ENCODE measurements around the gene FMNL2. TPM values are rescaled to one million over a fixed set of nuclear protein-coding genes. Genes with fewer than 3 reads are reported as not detected.
A peak's percentile ranks its signal among the peaks of the same experiment; 100 is the strongest.

FMNL2 gene
- total RNA-seq, 4 donors from 2014 or later: 25.2 to 35.0 (median 27.4) TPM

- Histone ChIP-seq H3K4me1 (peaks cover 0 to 10% (median 0%) of the 10 kb centered on the region in 3 donors), H3K9me3 (no peaks in the 10 kb centered on the region), H3K27ac (no peak overlapping the region), H3K4me3 (no peak overlapping the region), H3K27me3 (no peaks in the 10 kb centered on the region), H3K36me3 (peaks cover 0 to 23% of the 10 kb centered on the region in 2 donors)
- TF ChIP-seq, protein P1, sequence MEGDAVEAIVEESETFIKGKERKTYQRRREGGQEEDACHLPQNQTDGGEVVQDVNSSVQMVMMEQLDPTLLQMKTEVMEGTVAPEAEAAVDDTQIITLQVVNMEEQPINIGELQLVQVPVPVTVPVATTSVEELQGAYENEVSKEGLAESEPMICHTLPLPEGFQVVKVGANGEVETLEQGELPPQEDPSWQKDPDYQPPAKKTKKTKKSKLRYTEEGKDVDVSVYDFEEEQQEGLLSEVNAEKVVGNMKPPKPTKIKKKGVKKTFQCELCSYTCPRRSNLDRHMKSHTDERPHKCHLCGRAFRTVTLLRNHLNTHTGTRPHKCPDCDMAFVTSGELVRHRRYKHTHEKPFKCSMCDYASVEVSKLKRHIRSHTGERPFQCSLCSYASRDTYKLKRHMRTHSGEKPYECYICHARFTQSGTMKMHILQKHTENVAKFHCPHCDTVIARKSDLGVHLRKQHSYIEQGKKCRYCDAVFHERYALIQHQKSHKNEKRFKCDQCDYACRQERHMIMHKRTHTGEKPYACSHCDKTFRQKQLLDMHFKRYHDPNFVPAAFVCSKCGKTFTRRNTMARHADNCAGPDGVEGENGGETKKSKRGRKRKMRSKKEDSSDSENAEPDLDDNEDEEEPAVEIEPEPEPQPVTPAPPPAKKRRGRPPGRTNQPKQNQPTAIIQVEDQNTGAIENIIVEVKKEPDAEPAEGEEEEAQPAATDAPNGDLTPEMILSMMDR (IDR thresholded peaks at IDR 0.05): no peak
- TF ChIP-seq EP300 (IDR thresholded peaks at IDR 0.05) (no peak), POLR2AphosphoS5 (IDR thresholded peaks at IDR 0.05) (no peak), POLR2A (IDR thresholded peaks at IDR 0.05) (no peak)
- ATAC-seq: no peak
- 81 to 98% methylated on average over 4 of the region's 4 CpGs for WGBS, 2 donors (ENCODE audit: low coverage in 1 of 2)
Measured at GRCh38 chr2:152693033-152693432, 358.1 kb downstream of the FMNL2 start.

DNA sequence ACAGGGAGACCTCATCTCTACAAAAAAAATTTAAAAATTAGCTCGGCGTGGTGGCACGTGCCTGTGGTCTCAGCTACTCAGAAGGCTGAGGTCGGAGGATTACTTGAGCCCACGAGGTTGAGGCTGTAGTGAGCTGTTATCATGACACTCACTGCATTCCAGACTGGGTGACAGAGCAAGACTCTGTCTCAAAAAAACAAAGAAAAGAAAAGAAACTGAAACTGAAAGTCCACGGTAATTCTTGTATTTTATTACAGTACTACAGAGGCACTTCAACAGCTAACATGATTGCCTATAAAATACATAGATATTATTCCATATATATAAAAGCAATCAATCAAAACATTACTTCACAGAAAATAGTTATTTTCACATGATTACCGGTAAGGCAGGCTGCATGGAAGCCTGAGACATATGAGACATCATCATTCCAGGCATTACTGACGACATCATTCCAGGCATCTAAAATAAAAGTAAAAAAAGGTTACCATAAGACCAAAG, 359.2 kb downstream of the FMNL2 start:
- no peaks in the 10 kb centered on the region for H3K27me3 ChIP-seq
- 38 to 51% methylated on average over 8 of the region's 8 CpGs for WGBS, 2 donors (ENCODE audit: low coverage in 1 of 2)
- peaks cover 0 to 23% of the 10 kb centered on the region in 2 donors for H3K36me3 ChIP-seq
- H3K4me1 ChIP-seq: peaks cover 0 to 10% (median 0%) of the 10 kb centered on the region in 3 donors
- no peak for TF ChIP-seq POLR2AphosphoS5 (IDR thresholded peaks at IDR 0.05)
- no peak for TF ChIP-seq EP300 (IDR thresholded peaks at IDR 0.05)
- TF ChIP-seq, protein P1 (IDR thresholded peaks at IDR 0.05): no peak
- no peak for TF ChIP-seq POLR2A (IDR thresholded peaks at IDR 0.05)
- peak overlapping the region in 1 of 4 donors; percentile 18 for H3K27ac ChIP-seq
- peak overlapping the region; percentile 4 to 19 for H3K4me3 ChIP-seq
- ATAC-seq: peak; percentile 36
- no peaks in the 10 kb centered on the region for H3K9me3 ChIP-seq

- no peak for ATAC-seq
Measured at GRCh38 chr2:152695763-152696162, 360.8 kb downstream of the FMNL2 start.

GRCh38 chr2:152696476-152696875, 361.5 kb downstream of the FMNL2 start:
- no peak overlapping the region for H3K4me3 ChIP-seq
- ATAC-seq: no peak
- H3K36me3 ChIP-seq: peaks cover 0 to 26% of the 10 kb centered on the region in 2 donors
- H3K9me3 ChIP-seq: no peaks in the 10 kb centered on the region
- WGBS, 2 donors (ENCODE audit: low coverage in 1 of 2): no CpG with 5 or more reads among the region's 1 CpG
- no peaks in the 10 kb centered on the region for H3K27me3 ChIP-seq
- TF ChIP-seq, protein P1 (IDR thresholded peaks at IDR 0.05): no peak
- TF ChIP-seq EP300 (IDR thresholded peaks at IDR 0.05) (no peak), POLR2A (IDR thresholded peaks at IDR 0.05) (no peak), POLR2AphosphoS5 (IDR thresholded peaks at IDR 0.05) (no peak)
- peaks cover 0 to 10% (median 0%) of the 10 kb centered on the region in 3 donors for H3K4me1 ChIP-seq
- H3K27ac ChIP-seq: no peak overlapping the region

More at GRCh38 chr2:152695763-152696162, 360.8 kb downstream of the FMNL2 start:
- no peak overlapping the region for H3K4me3 ChIP-seq
- H3K27me3 ChIP-seq: no peaks in the 10 kb centered on the region
- no peak overlapping the region for H3K27ac ChIP-seq
- no peak for TF ChIP-seq POLR2A (IDR thresholded peaks at IDR 0.05)
- no peak for TF ChIP-seq EP300 (IDR thresholded peaks at IDR 0.05)
- TF ChIP-seq POLR2AphosphoS5 (IDR thresholded peaks at IDR 0.05): no peak
- TF ChIP-seq, protein P1 (IDR thresholded peaks at IDR 0.05): no peak
- peaks cover 0 to 10% (median 0%) of the 10 kb centered on the region in 3 donors for H3K4me1 ChIP-seq
- no peaks in the 10 kb centered on the region for H3K9me3 ChIP-seq
- WGBS, 2 donors (ENCODE audit: low coverage in 1 of 2): 93 to 94% methylated on average over 2 to 3 of the region's 3 CpGs
- H3K36me3 ChIP-seq: peaks cover 0 to 23% of the 10 kb centered on the region in 2 donors

Small RNA genes within 50 kb of the gene (small RNA-seq; reads per million reads assigned to genes)
- 0 reads per million in 4 donors for gene AC012443.1

Other genes with a start within 250 kb of the FMNL2 start
- 1 to 10 TPM; 1.4 to 5.4 (median 1.9) TPM for gene CACNB4, start 236.1 kb upstream of the FMNL2 start, total RNA-seq
- 10 to 100 TPM; 28.8 to 40.7 (median 36.5) TPM for gene STAM2, start 159.4 kb upstream of the FMNL2 start, total RNA-seq